ENCODE data around the gene CDC23.

- no peak for TF ChIP-seq EZH2 (IDR thresholded peaks at IDR 0.05; ENCODE audit: insufficient read depth, low read length)
- TF ChIP-seq, protein P1, sequence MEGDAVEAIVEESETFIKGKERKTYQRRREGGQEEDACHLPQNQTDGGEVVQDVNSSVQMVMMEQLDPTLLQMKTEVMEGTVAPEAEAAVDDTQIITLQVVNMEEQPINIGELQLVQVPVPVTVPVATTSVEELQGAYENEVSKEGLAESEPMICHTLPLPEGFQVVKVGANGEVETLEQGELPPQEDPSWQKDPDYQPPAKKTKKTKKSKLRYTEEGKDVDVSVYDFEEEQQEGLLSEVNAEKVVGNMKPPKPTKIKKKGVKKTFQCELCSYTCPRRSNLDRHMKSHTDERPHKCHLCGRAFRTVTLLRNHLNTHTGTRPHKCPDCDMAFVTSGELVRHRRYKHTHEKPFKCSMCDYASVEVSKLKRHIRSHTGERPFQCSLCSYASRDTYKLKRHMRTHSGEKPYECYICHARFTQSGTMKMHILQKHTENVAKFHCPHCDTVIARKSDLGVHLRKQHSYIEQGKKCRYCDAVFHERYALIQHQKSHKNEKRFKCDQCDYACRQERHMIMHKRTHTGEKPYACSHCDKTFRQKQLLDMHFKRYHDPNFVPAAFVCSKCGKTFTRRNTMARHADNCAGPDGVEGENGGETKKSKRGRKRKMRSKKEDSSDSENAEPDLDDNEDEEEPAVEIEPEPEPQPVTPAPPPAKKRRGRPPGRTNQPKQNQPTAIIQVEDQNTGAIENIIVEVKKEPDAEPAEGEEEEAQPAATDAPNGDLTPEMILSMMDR (IDR thresholded peaks at IDR 0.05; ENCODE audit: insufficient read depth, low read depth, low read length): no peak
Measured at GRCh38 chr5:138140268-138140667, 72.9 kb downstream of the CDC23 start.

Measured in astrocyte (in vitro differentiated cells and primary cell).